NT2/D1 (cell line): ENCODE measurements around the gene ZNF45.

ENCODE experiments used
- SUZ12 ChIP-seq: IDR thresholded peaks from 2 replicates; pipeline ENCODE4 v1.6.1; 2011; ENCODE audit not compliant: insufficient read length, insufficient read depth; ENCODE audit errors: extremely low read depth
- YY1 ChIP-seq: IDR thresholded peaks from 2 replicates; pipeline ENCODE4 v1.6.1; 2011; ENCODE audit not compliant: insufficient read length, insufficient read depth
- ZNF274 ChIP-seq: IDR thresholded peaks from 2 replicates; pipeline ENCODE4 v1.6.1; 2011; ENCODE audit warnings: mild to moderate bottlenecking, low read depth, low read length

DNA sequence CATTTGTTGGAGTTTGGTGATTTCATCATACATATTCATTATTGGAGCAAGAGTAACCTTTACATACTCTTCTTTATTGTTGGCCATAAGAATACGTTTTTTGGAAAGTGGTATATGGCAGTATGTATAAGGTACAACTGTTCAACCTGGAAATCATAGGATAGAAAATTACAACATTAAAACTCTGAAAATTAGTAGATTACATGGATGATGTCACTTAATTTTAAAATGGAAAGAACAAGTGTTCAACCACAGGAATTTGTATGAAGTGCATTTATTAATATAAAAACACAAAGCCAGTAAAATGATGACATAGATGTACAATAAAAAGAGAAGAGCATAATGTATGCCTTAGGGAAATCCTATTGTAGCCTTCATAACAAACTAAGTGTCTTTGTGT, 41.6 kb upstream of the ZNF45 start:
- TF ChIP-seq YY1 (no peak), ZNF274 (no peak), SUZ12 (no peak)
